Mononuclear cell (primary cell): ENCODE results near the gene REXO1. TPM values are rescaled to one million over a fixed set of nuclear protein-coding genes. Genes with fewer than 3 reads are reported as not detected.

Experiments
- H3K27me3 ChIP-seq: 2 replicates; pipeline ENCODE4 v1.6.0; 2011; ENCODE audit warnings: low read length, control low read depth; ENCODE audit not compliant: insufficient read depth
- H3K4me1 ChIP-seq: 2 replicates; pipeline ENCODE4 v1.5.1; 2011; ENCODE audit warnings: mild to moderate bottlenecking, low read length, control low read depth; ENCODE audit not compliant: insufficient read depth
- H3K4me3 ChIP-seq: 2 replicates; pipeline ENCODE4 v1.5.1; 2011; ENCODE audit warnings: mild to moderate bottlenecking, low read length, moderate library complexity
- H3K9me3 ChIP-seq: 2 replicates; pipeline ENCODE4 v1.5.1; 2011; ENCODE audit warnings: low read depth, mild to moderate bottlenecking, control low read depth, low read length
- total RNA-seq: library from RNA; depleted of rRNA; stranded (reverse); fragments of >200 nt; gene quantifications from one replicate; pipeline ENCODE4 v1.2.3, GENCODE V29; 2012

REXO1 gene
- total RNA-seq, 1 donor = 66.2 TPM

GRCh38 chr19:1796395-1797142 lies 51.7 kb downstream of the REXO1 start:
- Histone ChIP-seq H3K4me3 (no peak overlapping the region), H3K27me3 (no peaks in the 10 kb centered on the region), H3K4me1 (peaks cover 4% of the 10 kb centered on the region), H3K9me3 (no peaks in the 10 kb centered on the region)

- H3K9me3 ChIP-seq = no peaks in the 10 kb centered on the region
- peaks cover 4% of the 10 kb centered on the region for H3K4me1 ChIP-seq
- H3K4me3 ChIP-seq = no peak overlapping the region
- no peaks in the 10 kb centered on the region for H3K27me3 ChIP-seq
Measured at GRCh38 chr19:1794424-1795172, 53.7 kb downstream of the REXO1 start.

- H3K4me3 ChIP-seq = no peak overlapping the region
- no peaks in the 10 kb centered on the region for H3K27me3 ChIP-seq
Measured at GRCh38 chr19:1791879-1792278, 56.4 kb downstream of the REXO1 start.

GRCh38 chr19:1790054-1790792 lies 58.1 kb downstream of the REXO1 start:
- Histone ChIP-seq H3K4me1 (no peaks in the 10 kb centered on the region), H3K27me3 (no peaks in the 10 kb centered on the region), H3K9me3 (no peaks in the 10 kb centered on the region), H3K4me3 (no peak overlapping the region)

More at GRCh38 chr19:1791879-1792278, 56.4 kb downstream of the REXO1 start:
- no peaks in the 10 kb centered on the region for H3K9me3 ChIP-seq
- H3K4me1 ChIP-seq = peaks cover 4% of the 10 kb centered on the region

GRCh38 chr19:1789261-1790041 lies 58.8 kb downstream of the REXO1 start:
- H3K4me1 ChIP-seq = no peaks in the 10 kb centered on the region
- no peaks in the 10 kb centered on the region for H3K9me3 ChIP-seq
- H3K4me3 ChIP-seq = no peak overlapping the region
- no peaks in the 10 kb centered on the region for H3K27me3 ChIP-seq

GRCh38 chr19:1787116-1787515 lies 61.2 kb downstream of the REXO1 start:
- Histone ChIP-seq H3K27me3 (no peaks in the 10 kb centered on the region), H3K9me3 (no peaks in the 10 kb centered on the region), H3K4me1 (no peaks in the 10 kb centered on the region), H3K4me3 (no peak overlapping the region)

GRCh38 chr19:1786668-1787067 lies 61.6 kb downstream of the REXO1 start:
- Histone ChIP-seq H3K4me3 (no peak overlapping the region), H3K27me3 (peaks cover 2% of the 10 kb centered on the region), H3K4me1 (no peaks in the 10 kb centered on the region), H3K9me3 (no peaks in the 10 kb centered on the region)

- Histone ChIP-seq H3K4me3 (no peak overlapping the region), H3K27me3 (peaks cover 6% of the 10 kb centered on the region), H3K9me3 (no peaks in the 10 kb centered on the region), H3K4me1 (no peaks in the 10 kb centered on the region)
Measured at GRCh38 chr19:1785310-1785709, 63.0 kb downstream of the REXO1 start.

- Histone ChIP-seq H3K9me3 (no peaks in the 10 kb centered on the region), H3K4me3 (no peak overlapping the region), H3K4me1 (no peaks in the 10 kb centered on the region), H3K27me3 (peaks cover 20% of the 10 kb centered on the region)
Measured at GRCh38 chr19:1783874-1784273, 64.4 kb downstream of the REXO1 start.

GRCh38 chr19:1783354-1783753 lies 64.9 kb downstream of the REXO1 start:
- H3K9me3 ChIP-seq = no peaks in the 10 kb centered on the region
- H3K27me3 ChIP-seq = peaks cover 22% of the 10 kb centered on the region
- no peak overlapping the region for H3K4me3 ChIP-seq
- no peaks in the 10 kb centered on the region for H3K4me1 ChIP-seq

GRCh38 chr19:1782521-1782920 lies 65.8 kb downstream of the REXO1 start:
- H3K4me1 ChIP-seq = no peaks in the 10 kb centered on the region
- H3K9me3 ChIP-seq = no peaks in the 10 kb centered on the region
- peaks cover 26% of the 10 kb centered on the region for H3K27me3 ChIP-seq
- H3K4me3 ChIP-seq = no peak overlapping the region

- Histone ChIP-seq H3K4me3 (no peak overlapping the region), H3K4me1 (no peaks in the 10 kb centered on the region), H3K27me3 (peaks cover 42% of the 10 kb centered on the region), H3K9me3 (no peaks in the 10 kb centered on the region)
Measured at GRCh38 chr19:1780272-1780958, 67.9 kb downstream of the REXO1 start.

- Histone ChIP-seq H3K9me3 (no peaks in the 10 kb centered on the region), H3K4me1 (no peaks in the 10 kb centered on the region), H3K4me3 (no peak overlapping the region), H3K27me3 (peaks cover 50% of the 10 kb centered on the region)
Measured at GRCh38 chr19:1779574-1779973, 68.7 kb downstream of the REXO1 start.

GRCh38 chr19:1777149-1777548 lies 71.1 kb downstream of the REXO1 start:
- peaks cover 64% of the 10 kb centered on the region for H3K27me3 ChIP-seq

More at GRCh38 chr19:1777149-1777548, 71.1 kb downstream of the REXO1 start:
- H3K9me3 ChIP-seq = no peaks in the 10 kb centered on the region
- H3K4me3 ChIP-seq = no peak overlapping the region
- no peaks in the 10 kb centered on the region for H3K4me1 ChIP-seq
